IMR-90 (cell line): ENCODE results near the gene NNMT.

Source experiments
- CTCF ChIP-seq: conservative IDR thresholded peaks from 2 replicates; pipeline ENCODE4 v1.5.1; 2012; ENCODE audit warnings: mild to moderate bottlenecking, low read depth, low read length, improper control_type of control experiment
- MAFK ChIP-seq: IDR thresholded peaks from 2 replicates; pipeline ENCODE4 v1.6.1; 2012; ENCODE audit warnings: low read depth, low read length, improper control_type of control experiment
- POLR2A ChIP-seq: IDR thresholded peaks from 2 replicates; pipeline ENCODE4 v1.6.1; 2012; ENCODE audit warnings: mild to moderate bottlenecking, low read depth, low read length

DNA sequence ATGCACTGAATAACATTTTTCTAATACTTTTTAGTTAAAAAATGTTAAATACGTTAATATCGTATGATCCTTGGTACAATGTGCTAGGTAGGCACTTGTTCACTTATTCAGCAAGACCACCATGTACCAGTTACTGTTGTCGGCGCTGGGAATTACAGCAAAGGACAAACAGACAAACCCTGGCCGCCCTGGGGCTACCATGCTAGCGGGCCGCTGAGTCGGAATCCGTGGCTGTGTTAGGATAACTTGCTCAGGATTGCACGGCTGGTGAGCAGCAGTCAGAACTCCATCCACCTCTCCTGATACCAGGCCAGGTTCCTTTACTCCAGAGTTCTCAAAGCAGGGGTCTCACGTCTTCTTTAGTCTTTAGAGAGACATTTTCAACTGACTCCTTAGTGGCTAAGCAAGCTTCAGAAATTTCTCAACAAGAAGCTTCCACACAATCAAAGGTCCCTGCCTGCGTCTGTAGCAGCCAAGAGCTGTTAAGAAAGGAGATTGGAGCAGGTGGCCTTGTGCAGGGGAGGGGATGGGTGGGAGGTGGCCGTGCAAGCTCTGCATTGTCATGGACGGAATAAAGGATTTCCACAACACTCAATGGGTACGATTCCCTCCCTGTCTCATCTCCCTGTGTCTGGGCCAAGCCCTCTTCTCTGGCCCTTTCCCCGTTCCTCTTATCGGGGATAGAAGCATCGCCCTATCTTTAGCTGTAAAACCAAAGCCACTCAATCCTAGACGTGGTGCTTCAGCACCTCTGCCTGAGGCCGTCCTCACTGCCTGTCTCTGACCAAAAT, 39.8 kb upstream of the NNMT start:
- TF ChIP-seq CTCF (no peak), POLR2A (no peak), MAFK (no peak)
